HG02623 (cell line): ENCODE data around the gene NTNG2.

Experiments
- ATAC-seq: cut with Tn5 transposase; IDR thresholded peaks from one replicate; pipeline ENCODE4 v1.9.1; 2021; ENCODE audit warnings: moderate library complexity; ENCODE audit not compliant: unreplicated experiment

NTNG2 gene

GRCh38 chr9:132146039-132146438, 15.8 kb upstream of the NTNG2 start:
- ATAC-seq = no peak

GRCh38 chr9:132146575-132146974, 15.3 kb upstream of the NTNG2 start:
- ATAC-seq = no peak

GRCh38 chr9:132147331-132147730, 14.5 kb upstream of the NTNG2 start:
- no peak for ATAC-seq

- no peak for ATAC-seq
Measured at GRCh38 chr9:132147839-132148238, 14.0 kb upstream of the NTNG2 start.

GRCh38 chr9:132150256-132150655, 11.6 kb upstream of the NTNG2 start:
- no peak for ATAC-seq

- ATAC-seq = no peak
Measured at GRCh38 chr9:132151118-132151517, 10.7 kb upstream of the NTNG2 start.

- ATAC-seq = no peak
Measured at GRCh38 chr9:132152231-132152630, 9.6 kb upstream of the NTNG2 start.

- ATAC-seq = no peak
Measured at GRCh38 chr9:132154863-132155567, 6.8 kb upstream of the NTNG2 start.

GRCh38 chr9:132155568-132155895, 6.3 kb upstream of the NTNG2 start:
- ATAC-seq = no peak

GRCh38 chr9:132156262-132156661, 5.6 kb upstream of the NTNG2 start:
- no peak for ATAC-seq

GRCh38 chr9:132157347-132158116, 4.3 kb upstream of the NTNG2 start:
- ATAC-seq = no peak

GRCh38 chr9:132160802-132161742, 786 bp upstream of the NTNG2 start:
- ATAC-seq = no peak

GRCh38 chr9:132162764-132163456, 1.1 kb downstream of the NTNG2 start:
- no peak for ATAC-seq

- ATAC-seq = no peak
Measured at GRCh38 chr9:132163457-132163875, 1.6 kb downstream of the NTNG2 start.

GRCh38 chr9:132163876-132164603, 2.2 kb downstream of the NTNG2 start:
- ATAC-seq = no peak

- no peak for ATAC-seq
Measured at GRCh38 chr9:132164604-132165362, 2.9 kb downstream of the NTNG2 start.

GRCh38 chr9:132166599-132166998, 4.7 kb downstream of the NTNG2 start:
- no peak for ATAC-seq

GRCh38 chr9:132167192-132167591, 5.3 kb downstream of the NTNG2 start:
- no peak for ATAC-seq

- ATAC-seq = no peak
Measured at GRCh38 chr9:132168347-132168746, 6.5 kb downstream of the NTNG2 start.
